Activated CD8-positive, alpha-beta memory T cell treated with anti-CD3 and anti-CD28 coated beads for 24 hours (primary cell): ENCODE data around the gene PI4KB.
"Not testable (repeated sequence)": the region's sequence is repeated elsewhere in the genome, so short reads cannot be mapped to it uniquely, and the experiment has no call there.

Experiments used
- DNase-seq: peaks from one replicate; pipeline ENCODE4 v3.0.0-alpha.2; 2020

Gene PI4KB

GRCh38 chr1:151327223-151327902 lies at the start of gene PI4KB:
Gene PI4KB, minus strand, starts transcription at chr1:151327416. Its CDS starts 10,935 bp downstream, at chr1:151316481.
- peak; percentile 90 for DNase-seq

GRCh38 chr1:151373196-151373595 lies 46.0 kb upstream of the PI4KB start:
- no peak for DNase-seq

GRCh38 chr1:151372058-151372934 lies 45.1 kb upstream of the PI4KB start, which contains the start of gene SELENBP1:
Gene SELENBP1, minus strand, starts transcription at chr1:151372705. Its CDS starts 64 bp downstream, at chr1:151372641.
- DNase-seq = no peak

GRCh38 chr1:151371370-151372057 lies 44.3 kb upstream of the PI4KB start:
- DNase-seq = no peak

- DNase-seq = no peak
Measured at GRCh38 chr1:151370211-151370911, 43.1 kb upstream of the PI4KB start.

GRCh38 chr1:151369621-151370048 lies 42.4 kb upstream of the PI4KB start:
- DNase-seq = no peak

GRCh38 chr1:151369302-151369610 lies 42.0 kb upstream of the PI4KB start:
- no peak for DNase-seq

- no peak for DNase-seq
Measured at GRCh38 chr1:151368393-151369301, 41.4 kb upstream of the PI4KB start.

- no peak for DNase-seq
Measured at GRCh38 chr1:151367658-151368392, 40.6 kb upstream of the PI4KB start.

GRCh38 chr1:151364996-151365395 lies 37.8 kb upstream of the PI4KB start:
- no peak for DNase-seq

GRCh38 chr1:151362308-151363155 lies 35.3 kb upstream of the PI4KB start:
- no peak for DNase-seq

- no peak for DNase-seq
Measured at GRCh38 chr1:151361883-151362282, 34.7 kb upstream of the PI4KB start.

GRCh38 chr1:151356696-151357095 lies 29.5 kb upstream of the PI4KB start:
- DNase-seq = no peak

GRCh38 chr1:151352021-151352718 lies 25.0 kb upstream of the PI4KB start:
- no peak for DNase-seq

- DNase-seq = not testable (repeated sequence)
Measured at GRCh38 chr1:151350323-151350722, 23.1 kb upstream of the PI4KB start.

- no peak for DNase-seq
Measured at GRCh38 chr1:151347523-151348246, 20.5 kb upstream of the PI4KB start.

- DNase-seq = peak; percentile 92
Measured at GRCh38 chr1:151346769-151347522, 19.7 kb upstream of the PI4KB start, which contains the start of gene RFX5. Gene RFX5, minus strand, starts transcription at chr1:151347252. Its CDS starts 932 bp downstream, at chr1:151346320.
